ENCODE data around the gene SPRY2.

The SPRY2 gene

DNA sequence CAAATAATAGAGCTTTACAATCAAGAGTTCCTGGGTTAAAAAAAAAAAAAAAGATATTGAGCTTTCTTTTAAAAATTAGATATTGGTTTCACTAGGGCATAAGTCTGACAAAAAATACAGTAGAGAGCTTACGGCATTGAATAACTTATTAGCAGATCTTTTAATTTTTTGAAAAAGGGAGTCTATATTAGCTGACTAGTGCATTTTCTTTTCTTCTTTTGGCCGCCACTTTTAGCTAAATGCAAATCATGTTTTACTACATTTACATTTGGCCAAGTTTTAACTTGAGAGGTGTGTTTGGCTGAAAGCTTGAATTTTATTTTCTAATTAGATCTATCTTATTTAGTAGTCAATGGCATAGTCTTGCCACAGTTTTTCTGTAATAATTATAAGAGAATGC is 43.4 kb downstream of the SPRY2 start:
- Mint-ChIP-seq H3K4me3 (no peak overlapping the region), H3K4me1 (no peaks in the 10 kb centered on the region), H3K9me3 (no peaks in the 10 kb centered on the region), H3K27ac (peak overlapping the region in 1 of 3 experiments; percentile 70), H3K27me3 (ENCODE audit: low read depth) (no peaks in the 10 kb centered on the region), H3K36me3 (ENCODE audit: low read depth) (no peaks in the 10 kb centered on the region)
- TF ChIP-seq CTCF (IDR thresholded peaks at IDR 0.05; ENCODE audit: unreplicated experiment in 3 of 3), result no peak

DNA sequence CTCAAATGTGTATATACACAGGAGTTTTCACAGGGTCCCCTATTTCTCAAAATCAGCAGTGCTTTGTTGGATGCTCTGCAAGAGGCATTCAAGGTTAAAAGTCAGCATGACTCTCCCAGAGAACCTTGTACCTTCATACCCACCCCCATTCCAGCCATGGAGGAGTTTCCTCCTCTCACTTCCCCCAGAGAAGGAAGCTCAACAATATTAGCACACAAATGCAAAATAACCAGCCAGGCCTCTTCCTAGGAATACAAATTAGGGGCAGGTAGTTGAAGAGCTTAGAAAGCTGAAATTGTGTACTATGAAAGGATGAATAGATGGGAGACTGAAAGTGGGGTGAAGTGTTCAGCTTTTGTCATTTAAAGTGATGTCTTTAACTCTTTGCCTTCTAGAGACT is 43.8 kb downstream of the SPRY2 start:
- Mint-ChIP-seq H3K4me1 (no peaks in the 10 kb centered on the region), H3K9me3 (no peaks in the 10 kb centered on the region), H3K27ac (peak overlapping the region in 1 of 3 experiments; percentile 70), H3K27me3 (ENCODE audit: low read depth) (no peaks in the 10 kb centered on the region), H3K4me3 (no peak overlapping the region), H3K36me3 (ENCODE audit: low read depth) (no peaks in the 10 kb centered on the region)
- TF ChIP-seq CTCF (IDR thresholded peaks at IDR 0.05; ENCODE audit: unreplicated experiment in 3 of 3), result no peak

DNA sequence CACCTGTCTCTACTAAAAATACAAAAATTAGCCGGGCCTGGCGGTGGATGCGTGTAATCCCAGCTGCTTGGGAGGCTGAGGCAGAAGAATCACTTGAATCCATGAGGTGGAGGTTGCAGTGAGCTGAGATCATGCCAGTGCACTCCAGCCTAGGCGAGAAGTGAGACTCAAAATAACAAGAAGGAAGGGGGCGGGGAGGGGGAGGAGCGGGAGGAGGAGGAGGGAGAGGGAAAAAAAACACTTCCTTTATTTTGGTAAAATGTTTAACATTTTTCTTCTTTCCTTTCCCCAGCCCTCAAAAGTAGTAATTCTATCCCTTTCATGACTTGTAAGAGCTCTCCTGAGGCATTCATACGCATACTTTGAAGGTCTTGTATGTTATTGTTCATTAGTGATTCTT is 44.3 kb downstream of the SPRY2 start:
- Mint-ChIP-seq H3K36me3 (ENCODE audit: low read depth) (no peaks in the 10 kb centered on the region), H3K9me3 (no peaks in the 10 kb centered on the region), H3K27ac (peak overlapping the region in 1 of 3 experiments; percentile 70), H3K4me1 (no peaks in the 10 kb centered on the region), H3K4me3 (no peak overlapping the region), H3K27me3 (ENCODE audit: low read depth) (no peaks in the 10 kb centered on the region)
- TF ChIP-seq CTCF (IDR thresholded peaks at IDR 0.05; ENCODE audit: unreplicated experiment in 3 of 3), result no peak

- peaks cover 7% of the 10 kb centered on the region for H3K9me3 Mint-ChIP-seq
- no peak overlapping the region for H3K4me3 Mint-ChIP-seq
- no peaks in the 10 kb centered on the region for H3K4me1 Mint-ChIP-seq
- TF ChIP-seq CTCF (IDR thresholded peaks at IDR 0.05; ENCODE audit: unreplicated experiment in 3 of 3), result no peak
- H3K27me3 Mint-ChIP-seq (ENCODE audit: low read depth), result no peaks in the 10 kb centered on the region
- peaks cover 9% of the 10 kb centered on the region for H3K36me3 Mint-ChIP-seq (ENCODE audit: low read depth)
- no peak overlapping the region for H3K27ac Mint-ChIP-seq
Measured at GRCh38 chr13:80290591-80290990, 50.3 kb downstream of the SPRY2 start.
